Vagina (tissue), 2 donors: ENCODE results near the gene IFNGR2.
"Not testable (repeated sequence)": the region's sequence is repeated elsewhere in the genome, so short reads cannot be mapped to it uniquely, and the experiment has no call there.

Experiments used
- CTCF ChIP-seq, 3 experiments: fragments of 450-650 bp in 2 of 3; fragments of 200-600 bp in 1 of 3; sonication (generic) in 1 of 3; IDR thresholded peaks; one replicate each; pipeline ENCODE4 v1.5.1; 2017 to 2019; ENCODE audit warnings: antibody characterized with exemption in 3 of 3, mild to moderate bottlenecking in 2 of 3, moderate library complexity in 2 of 3
- POLR2A ChIP-seq, 2 donors: fragments of 450-650 bp; IDR thresholded peaks; one replicate each; pipeline ENCODE4 v1.6.1; 2017; ENCODE audit warnings: antibody characterized with exemption in 2 of 2, mild to moderate bottlenecking in 2 of 2, moderate library complexity in 2 of 2

GRCh38 chr21:33363911-33364609 lies 39.2 kb upstream of the IFNGR2 start:
- TF ChIP-seq CTCF, POLR2A (IDR thresholded peaks at IDR 0.05): not testable (repeated sequence)
